B cell (primary cell): Measurements from ENCODE around the gene DAB1. TPM values are rescaled to one million over a fixed set of nuclear protein-coding genes. Genes with fewer than 3 reads are reported as not detected.

ENCODE experiments used
- ATAC-seq: fragments of 200-7000 bp; cut with Tn5 transposase; one replicate; pipeline ENCODE4 v1.10.0; 2021; ENCODE audit warnings: low read depth, mild to moderate bottlenecking, moderate number of reproducible peaks, moderate library complexity
- CTCF ChIA-PET: fragments of 350-600 bp; sonication (Branson Sonifier 250); formaldehyde crosslinking; loops from one replicate; lab custom pipeline; 2021; ENCODE audit warnings: antibody characterized with exemption, inconsistent platforms; lab: Charles Lee
- POLR2A ChIA-PET: fragments of 350-600 bp; sonication (Branson Sonifier 250); formaldehyde crosslinking; loops from one replicate; lab custom pipeline; 2021; ENCODE audit warnings: antibody characterized with exemption; lab: Charles Lee
- DNase-seq: peaks from one replicate; pipeline ENCODE4 v3.0.0; 2013
- H2AFZ ChIP-seq: 2 replicates; pipeline ENCODE4 v1.6.1; 2012; ENCODE audit warnings: mild to moderate bottlenecking, low read depth, low read length; ENCODE audit not compliant: insufficient read depth, poor library complexity, severe bottlenecking
- H3K27ac ChIP-seq, 2 donors: 1 replicate in 1 of 2; 2 replicates in 1 of 2; pipeline ENCODE4 v1.5.1; 2012 to 2013; ENCODE audit warnings: low read length in 2 of 2, mild to moderate bottlenecking in 2 of 2, moderate library complexity in 1 of 2
- H3K27me3 ChIP-seq, 4 experiments: fragments of 200-600 bp in 1 of 4; sonication (generic) in 1 of 4; replicated peaks in 1 of 4; 1 replicate in 2 of 4; 2 replicates in 2 of 4; pipeline versions ENCODE4 v1.6.1 to v1.7.0; 2013 to 2016; ENCODE audit warnings: low read length in 3 of 4, mild to moderate bottlenecking in 2 of 4, mixed read lengths in 1 of 4, moderate library complexity in 1 of 4; ENCODE audit not compliant: insufficient read depth in 4 of 4, control insufficient read depth in 3 of 4; ENCODE audit errors: control extremely low read depth in 1 of 4
- H3K36me3 ChIP-seq, 2 experiments: replicated peaks in 1 of 2; 1 replicate in 1 of 2; 2 replicates in 1 of 2; pipeline versions ENCODE4 v1.6.1 to v1.7.1; 2013; ENCODE audit warnings: low read length in 1 of 2; ENCODE audit not compliant: insufficient read depth in 2 of 2, control insufficient read depth in 1 of 2; ENCODE audit errors: control extremely low read depth in 1 of 2, extremely low read depth in 1 of 2
- H3K4me1 ChIP-seq, 2 donors: fragments of 200-600 bp in 1 of 2; sonication (generic) in 1 of 2; 1 replicate in 1 of 2; 2 replicates in 1 of 2; pipeline versions ENCODE4 v1.5.1 to v1.6.1; 2013 to 2017; ENCODE audit warnings: low read length in 2 of 2; ENCODE audit not compliant: control insufficient read depth in 2 of 2, insufficient read depth in 2 of 2
- H3K4me2 ChIP-seq: replicated peaks from 2 replicates; pipeline ENCODE3; 2012; ENCODE audit warnings: mild to moderate bottlenecking, low read depth, low read length; ENCODE audit not compliant: poor library complexity, severe bottlenecking
- H3K4me3 ChIP-seq, 5 experiments: fragments of 200-600 bp in 1 of 5; sonication (generic) in 1 of 5; 1 replicate in 3 of 5; 2 replicates in 2 of 5; pipeline versions ENCODE4 v1.5.1 to v1.7.0; 2011 to 2016; ENCODE audit warnings: low read length in 4 of 5, mild to moderate bottlenecking in 4 of 5, low read depth in 2 of 5, control low read depth in 1 of 5, moderate library complexity in 1 of 5; ENCODE audit not compliant: insufficient read depth in 1 of 5; ENCODE audit errors: control extremely low read depth in 1 of 5, extremely low read depth in 1 of 5
- H3K79me2 ChIP-seq: fragments of 200-600 bp; sonication (generic); one replicate; pipeline ENCODE4 v1.6.0; 2016; ENCODE audit warnings: low read length; ENCODE audit not compliant: control insufficient read depth, insufficient read depth
- H3K9ac ChIP-seq: fragments of 200-600 bp; sonication (generic); 2 replicates; pipeline ENCODE4 v1.6.1; 2017; ENCODE audit warnings: mild to moderate bottlenecking, low read length, moderate library complexity
- H3K9me3 ChIP-seq, 3 donors: one replicate each; pipeline versions ENCODE4 v1.6.1 to v1.7.1; 2013; ENCODE audit warnings: low read length in 2 of 3; ENCODE audit not compliant: control insufficient read depth in 2 of 3, insufficient read depth in 1 of 3; ENCODE audit errors: control extremely low read depth in 1 of 3
- H4K20me1 ChIP-seq: 2 replicates; pipeline ENCODE4 v1.6.0; 2012; ENCODE audit warnings: mild to moderate bottlenecking, low read length; ENCODE audit not compliant: insufficient read depth, control insufficient read depth, poor library complexity, severe bottlenecking
- H3K27ac Mint-ChIP-seq: one replicate; pipeline ENCODE4 v1.8.0; 2021; ENCODE audit warnings: mixed read lengths
- H3K27me3 Mint-ChIP-seq: one replicate; pipeline ENCODE4 v1.8.0; 2021; ENCODE audit warnings: mixed read lengths
- H3K4me1 Mint-ChIP-seq: one replicate; pipeline ENCODE4 v1.8.0; 2021; ENCODE audit warnings: mixed read lengths
- H3K4me3 Mint-ChIP-seq: one replicate; pipeline ENCODE4 v1.8.0; 2021; ENCODE audit warnings: mixed read lengths
- H3K9me3 Mint-ChIP-seq: one replicate; pipeline ENCODE4 v1.8.0; 2022; ENCODE audit warnings: mixed read lengths; ENCODE audit not compliant: insufficient read depth
- EZH2 ChIP-seq: IDR thresholded peaks from 2 replicates; pipeline ENCODE4 v1.6.1; 2012; ENCODE audit warnings: borderline replicate concordance, low read depth, mild to moderate bottlenecking, moderate library complexity, low read length; ENCODE audit not compliant: insufficient read depth, poor library complexity, severe bottlenecking
- WGBS: methylation state at CpG from one replicate; pipeline ENCODE4 v1.1.5; 2013; ENCODE audit warnings: missing lambda C conversion rate; ENCODE audit not compliant: insufficient coverage; 5-methylcytosine and 5-hydroxymethylcytosine counted together
- intact Hi-C: fragments of 100-400 bp; cut with micrococcal nuclease; formaldehyde crosslinking; loops from one replicate; pipeline ENCODE4 v1.10.0; 2022
- polyA plus RNA-seq: library from polyadenylated mRNA; depleted of rRNA; stranded (reverse); fragments of >200 nt; gene quantifications from 2 replicates; pipeline ENCODE4 v1.2.3, GENCODE V29; 2012
- total RNA-seq, 2 donors: library from RNA; stranded (reverse); fragments of 120-200 nt in 1 of 2; gene quantifications; 1 replicate in 1 of 2; 2 replicates in 1 of 2; pipeline versions ENCODE4 v1.2.3 to v1.2.4, GENCODE V29; 2013 to 2022
- TF ChIP-seq, protein P1 (sequence below): fragments of 200-600 bp; IDR thresholded peaks from one replicate; pipeline ENCODE4 v1.8.0; 2022; ENCODE audit warnings: antibody characterized with exemption, mild to moderate bottlenecking

The DAB1 gene
- total and polyA plus RNA-seq, 2 donors (not counting 1 experiment from before 2014, with no cell fraction given) = not detected

GRCh38 chr1:57447551-57447950, 23.7 kb upstream of the DAB1 start:
- TF ChIP-seq, protein P1, sequence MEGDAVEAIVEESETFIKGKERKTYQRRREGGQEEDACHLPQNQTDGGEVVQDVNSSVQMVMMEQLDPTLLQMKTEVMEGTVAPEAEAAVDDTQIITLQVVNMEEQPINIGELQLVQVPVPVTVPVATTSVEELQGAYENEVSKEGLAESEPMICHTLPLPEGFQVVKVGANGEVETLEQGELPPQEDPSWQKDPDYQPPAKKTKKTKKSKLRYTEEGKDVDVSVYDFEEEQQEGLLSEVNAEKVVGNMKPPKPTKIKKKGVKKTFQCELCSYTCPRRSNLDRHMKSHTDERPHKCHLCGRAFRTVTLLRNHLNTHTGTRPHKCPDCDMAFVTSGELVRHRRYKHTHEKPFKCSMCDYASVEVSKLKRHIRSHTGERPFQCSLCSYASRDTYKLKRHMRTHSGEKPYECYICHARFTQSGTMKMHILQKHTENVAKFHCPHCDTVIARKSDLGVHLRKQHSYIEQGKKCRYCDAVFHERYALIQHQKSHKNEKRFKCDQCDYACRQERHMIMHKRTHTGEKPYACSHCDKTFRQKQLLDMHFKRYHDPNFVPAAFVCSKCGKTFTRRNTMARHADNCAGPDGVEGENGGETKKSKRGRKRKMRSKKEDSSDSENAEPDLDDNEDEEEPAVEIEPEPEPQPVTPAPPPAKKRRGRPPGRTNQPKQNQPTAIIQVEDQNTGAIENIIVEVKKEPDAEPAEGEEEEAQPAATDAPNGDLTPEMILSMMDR = no peak
- TF ChIP-seq EZH2 = no peak
- intact Hi-C loops = no loop called here
- H4K20me1 ChIP-seq = no peaks in the 10 kb centered on the region
- Mint-ChIP-seq H3K4me3 (no peak overlapping the region), H3K4me1 (no peaks in the 10 kb centered on the region), H3K27ac (no peak overlapping the region), H3K9me3 (no peaks in the 10 kb centered on the region), H3K27me3 (peaks cover 5% of the 10 kb centered on the region)
- H3K4me2 ChIP-seq = no peak overlapping the region
- no peaks in the 10 kb centered on the region for H3K4me1 ChIP-seq
- no peak overlapping the region for H3K9ac ChIP-seq
- H3K36me3 ChIP-seq = no peaks in the 10 kb centered on the region
- ATAC-seq (no peak), DNase-seq (no peak)
- POLR2A ChIA-PET = no interaction called here
- no peak overlapping the region for H3K4me3 ChIP-seq
- WGBS = no CpG with 5 or more reads among the region's 3 CpGs
- H3K27ac ChIP-seq = no peak overlapping the region
- H3K9me3 ChIP-seq = no peaks in the 10 kb centered on the region
- no peaks in the 10 kb centered on the region for H3K79me2 ChIP-seq
- H2AFZ ChIP-seq = no peak overlapping the region
- CTCF ChIA-PET = no interaction called here
- H3K27me3 ChIP-seq = no peaks in the 10 kb centered on the region

DNA sequence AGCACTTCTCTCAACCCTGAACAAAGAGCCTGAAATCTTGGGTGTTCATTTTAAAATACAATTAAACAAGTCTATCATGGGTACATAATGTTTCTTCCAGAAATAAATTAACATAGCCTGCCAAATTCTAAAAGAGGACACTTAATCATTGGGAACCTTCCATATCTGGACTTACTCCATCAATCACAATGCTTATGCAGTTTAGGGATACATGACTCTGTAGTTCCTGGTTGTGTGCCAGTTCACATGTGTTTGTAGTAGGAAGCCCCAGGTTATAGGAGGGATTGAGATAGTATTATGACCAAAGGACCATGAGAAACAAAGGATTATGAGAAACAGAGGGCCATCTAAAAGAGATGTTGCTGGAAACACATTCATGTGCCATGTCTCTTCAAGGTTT, 19.1 kb upstream of the DAB1 start:
- H3K4me1 Mint-ChIP-seq = no peaks in the 10 kb centered on the region
- no peak overlapping the region for H3K4me3 Mint-ChIP-seq
- no peaks in the 10 kb centered on the region for H3K4me1 ChIP-seq
- no peak overlapping the region for H3K27ac Mint-ChIP-seq
- ATAC-seq = no peak
- intact Hi-C loops = no loop called here
- no peaks in the 10 kb centered on the region for H3K9me3 ChIP-seq
- H3K27me3 ChIP-seq = no peaks in the 10 kb centered on the region
- TF ChIP-seq, protein P1 = no peak
- no peak for TF ChIP-seq EZH2
- H3K79me2 ChIP-seq = no peaks in the 10 kb centered on the region
- H3K36me3 ChIP-seq = no peaks in the 10 kb centered on the region
- H3K4me2 ChIP-seq = no peak overlapping the region
- H3K27ac ChIP-seq = no peak overlapping the region
- H3K4me3 ChIP-seq = no peak overlapping the region
- POLR2A ChIA-PET = no interaction called here
- CTCF ChIA-PET = no interaction called here
- H3K9ac ChIP-seq = no peak overlapping the region
- H3K9me3 Mint-ChIP-seq = no peaks in the 10 kb centered on the region
- no peaks in the 10 kb centered on the region for H3K27me3 Mint-ChIP-seq
- DNase-seq = no peak
- no peak overlapping the region for H2AFZ ChIP-seq
- H4K20me1 ChIP-seq = no peaks in the 10 kb centered on the region
